HG02973 (cell line): ENCODE data around the gene ZFYVE26.
"Not testable (repeated sequence)": the region's sequence is repeated elsewhere in the genome, so short reads cannot be mapped to it uniquely, and the experiment has no call there.

Experiments
- ATAC-seq: cut with Tn5 transposase; IDR thresholded peaks from one replicate; pipeline ENCODE4 v1.9.1; 2021; ENCODE audit warnings: moderate library complexity; ENCODE audit not compliant: unreplicated experiment

ZFYVE26 gene

DNA sequence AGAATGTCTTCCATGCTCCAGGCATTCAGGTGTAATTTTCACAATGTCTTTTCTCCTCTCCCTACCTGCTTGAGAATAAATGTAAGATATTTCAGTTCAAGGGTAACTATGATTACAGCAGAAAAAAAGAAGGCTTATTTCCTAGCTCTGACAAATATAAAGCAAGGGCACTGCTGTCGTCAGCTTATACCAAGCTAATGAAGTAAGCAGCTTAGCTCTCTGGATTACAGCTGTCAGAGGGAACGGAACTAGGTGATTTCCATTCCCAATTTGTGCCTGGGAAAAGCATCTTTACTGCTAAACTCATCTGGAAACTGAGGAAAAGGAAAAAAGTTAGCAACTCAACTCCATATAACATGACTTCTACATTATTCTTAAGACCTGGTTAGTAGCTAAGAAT, 56.5 kb downstream of the ZFYVE26 start:
- no peak for ATAC-seq

DNA sequence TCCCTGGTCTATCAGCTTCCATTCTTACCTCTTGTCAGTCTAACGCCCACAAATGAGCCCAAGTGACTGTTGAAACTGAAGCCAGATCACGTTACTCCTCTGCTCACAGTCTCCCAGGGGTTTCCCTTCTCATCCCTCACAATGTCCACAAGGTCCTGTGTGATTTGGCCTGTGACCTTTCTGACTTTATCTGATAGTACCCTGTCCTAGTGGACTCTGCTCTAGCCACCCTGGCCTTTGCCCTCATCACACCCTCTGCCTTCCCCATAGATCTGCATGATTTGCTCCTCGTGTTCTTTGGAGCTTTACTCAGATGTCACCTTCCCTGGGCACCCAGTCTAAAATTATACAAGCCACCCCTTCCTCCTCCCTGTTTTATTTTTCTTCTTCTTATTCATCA, 59.2 kb downstream of the ZFYVE26 start:
- no peak for ATAC-seq

DNA sequence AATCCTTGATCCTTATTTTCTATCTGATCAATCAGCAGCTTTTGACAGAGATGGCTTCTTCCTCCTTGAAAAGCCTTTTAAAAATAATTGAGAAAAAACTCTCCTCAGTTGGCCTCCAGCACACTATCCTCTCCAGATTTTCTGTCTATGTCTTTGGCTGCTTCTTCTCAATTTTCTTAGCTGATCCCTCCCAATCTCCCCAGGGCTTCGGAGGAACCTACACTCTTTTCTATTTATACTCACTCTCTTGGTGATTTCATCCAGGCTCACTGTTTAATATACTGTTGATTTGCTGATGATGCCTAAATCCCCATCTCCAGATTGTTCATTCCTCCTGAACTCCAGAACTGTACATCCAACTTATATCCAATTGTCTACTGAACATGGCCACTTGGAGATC, 59.9 kb downstream of the ZFYVE26 start:
- ATAC-seq, result no peak

DNA sequence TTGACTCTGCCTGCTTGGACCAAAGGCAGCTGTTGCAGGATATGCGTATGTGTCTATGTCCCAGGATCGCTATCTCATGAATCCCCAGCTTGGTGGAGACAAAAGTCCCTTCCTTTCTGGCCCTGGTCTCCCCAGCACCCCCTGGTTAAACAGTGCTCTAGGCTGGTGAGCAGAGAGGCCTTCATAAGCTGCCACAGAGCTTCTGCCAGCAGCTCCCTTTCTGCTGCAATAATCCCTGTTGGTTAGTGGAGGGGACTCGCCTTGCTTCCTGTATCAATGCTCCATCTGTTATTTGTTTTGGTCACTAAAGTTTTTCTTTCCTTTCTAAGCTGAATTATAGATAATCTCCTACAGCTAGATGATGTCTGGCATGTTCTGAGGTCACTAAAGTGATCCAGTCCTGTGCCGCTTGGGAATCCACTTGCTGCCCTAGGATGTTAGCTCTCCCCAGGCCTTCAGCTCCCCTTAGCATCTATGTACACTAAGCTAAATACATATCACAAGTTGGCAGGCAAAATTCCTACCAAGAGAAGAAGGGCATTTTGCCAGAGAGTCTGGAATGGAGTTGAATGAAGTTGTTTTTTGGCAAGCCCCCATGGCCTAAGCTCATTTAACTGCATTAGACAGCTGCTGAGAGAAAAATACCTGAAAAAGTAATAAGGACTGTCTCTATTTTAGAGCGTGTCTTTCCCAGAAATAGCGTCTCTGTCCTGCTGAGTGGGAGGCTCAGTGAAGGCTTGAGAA, 66.9 kb downstream of the ZFYVE26 start:
- ATAC-seq, result no peak

DNA sequence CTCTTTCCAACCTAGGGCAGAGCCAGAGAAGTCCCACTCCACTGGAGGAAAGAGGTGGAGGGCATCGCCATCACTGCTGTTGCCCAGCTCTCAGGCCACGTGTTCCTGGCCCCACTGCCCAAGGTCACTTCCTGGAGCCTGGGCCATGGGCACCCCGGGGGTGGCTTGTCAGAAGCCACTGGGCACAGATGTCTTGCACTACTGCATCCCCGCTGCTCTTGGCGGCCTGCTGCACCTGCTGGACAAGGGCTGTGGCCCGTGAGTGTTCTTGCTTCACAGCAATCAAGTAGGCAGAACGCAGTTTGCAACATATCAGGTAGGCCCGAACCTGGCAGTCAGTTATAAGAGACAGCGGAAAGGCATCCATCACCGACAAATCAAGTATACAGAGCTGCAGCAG, 68.1 kb downstream of the ZFYVE26 start:
- ATAC-seq, result no peak

DNA sequence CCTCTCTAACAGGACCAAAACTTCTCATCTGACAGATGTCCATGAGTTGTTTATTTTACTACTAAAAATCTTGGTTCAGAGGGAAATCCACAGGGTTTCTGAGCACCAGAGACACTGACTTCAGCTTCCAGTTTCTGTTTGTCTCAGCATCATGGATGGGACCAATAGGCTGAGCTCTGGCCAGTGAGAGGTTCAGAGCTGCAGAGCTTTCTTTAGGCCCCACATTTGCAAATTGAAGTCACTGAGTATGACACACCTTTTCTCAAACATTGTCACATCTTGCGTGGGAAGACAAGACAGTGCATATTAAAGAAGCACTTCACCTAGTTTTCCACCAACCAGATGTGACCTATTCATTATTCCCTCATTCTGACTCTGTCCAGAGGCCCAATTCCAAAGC, 69.5 kb downstream of the ZFYVE26 start:
- no peak for ATAC-seq

DNA sequence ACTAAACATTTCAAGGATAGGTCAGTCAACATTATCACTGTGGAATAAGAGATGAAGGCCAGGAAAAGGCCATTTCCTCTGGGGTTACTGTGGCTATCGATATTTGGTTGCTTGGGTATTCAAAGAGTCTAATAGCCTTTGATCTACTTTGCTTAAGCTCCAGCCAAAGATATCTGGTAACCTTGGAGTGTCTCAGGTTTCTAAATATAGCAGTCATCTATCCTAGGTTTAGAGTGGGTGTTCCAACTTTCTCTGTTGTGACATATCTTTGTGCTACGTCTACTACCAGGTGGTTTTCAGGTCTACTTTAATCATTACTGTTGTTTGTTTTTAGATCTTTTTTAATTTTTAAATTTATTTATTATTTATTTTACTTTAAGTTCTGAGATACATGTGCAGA, 72.3 kb downstream of the ZFYVE26 start:
- ATAC-seq, result no peak

DNA sequence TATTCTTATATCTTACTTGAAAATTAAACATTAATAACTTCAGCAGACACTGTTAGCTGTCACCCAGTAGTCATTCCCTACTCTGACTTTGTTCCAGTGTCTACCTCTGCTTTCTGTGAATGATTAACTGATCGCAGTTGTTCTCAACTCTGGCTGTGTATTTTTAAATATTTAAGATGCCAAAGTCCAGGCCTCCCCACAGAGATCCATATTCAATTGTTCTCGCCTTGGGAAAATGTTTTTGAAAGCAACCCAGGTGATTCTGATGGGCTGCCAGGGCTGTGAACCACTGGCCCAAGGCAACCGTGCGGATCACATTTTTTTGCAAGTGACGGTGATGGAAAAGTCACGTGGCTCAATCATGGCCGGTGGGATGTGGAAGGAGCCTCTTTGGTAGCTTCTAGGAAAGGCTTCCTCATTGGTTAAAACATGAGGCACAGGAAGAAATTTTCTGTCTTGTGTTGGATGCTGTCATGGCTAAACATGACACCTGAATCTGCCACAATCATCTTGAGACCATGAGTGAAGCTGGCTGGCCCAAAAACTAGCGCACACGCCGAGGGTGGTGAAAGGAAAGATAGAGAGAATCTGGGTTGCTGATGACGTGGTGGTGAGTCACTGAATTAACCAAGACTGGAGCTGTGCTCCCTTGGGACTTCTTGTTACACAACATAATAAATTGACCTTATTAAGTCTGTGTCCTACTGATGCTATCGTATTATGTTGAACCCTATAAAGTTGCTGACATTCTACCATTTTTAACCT, 77.5 kb downstream of the ZFYVE26 start:
- ATAC-seq, result no peak

DNA sequence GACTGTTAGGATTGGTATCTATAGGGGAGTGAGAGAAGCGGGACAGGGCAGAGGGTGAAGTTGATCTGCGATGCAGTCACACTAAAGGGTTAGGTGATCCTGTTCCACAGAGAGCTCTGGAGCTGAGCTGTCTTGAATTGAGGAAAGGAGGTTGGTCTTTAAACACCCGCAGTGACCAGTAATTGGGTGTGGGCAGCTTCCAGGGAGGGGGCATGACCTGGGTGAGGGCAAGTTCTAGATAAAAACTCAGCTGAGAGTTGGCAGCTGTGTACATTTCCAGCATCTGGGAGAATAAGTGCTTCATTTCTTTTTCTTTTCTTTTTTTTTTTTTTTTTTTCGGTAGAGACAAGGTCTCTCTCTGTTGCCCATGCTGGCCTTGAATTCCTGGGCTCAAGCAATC, 79.6 kb downstream of the ZFYVE26 start:
- no peak for ATAC-seq

DNA sequence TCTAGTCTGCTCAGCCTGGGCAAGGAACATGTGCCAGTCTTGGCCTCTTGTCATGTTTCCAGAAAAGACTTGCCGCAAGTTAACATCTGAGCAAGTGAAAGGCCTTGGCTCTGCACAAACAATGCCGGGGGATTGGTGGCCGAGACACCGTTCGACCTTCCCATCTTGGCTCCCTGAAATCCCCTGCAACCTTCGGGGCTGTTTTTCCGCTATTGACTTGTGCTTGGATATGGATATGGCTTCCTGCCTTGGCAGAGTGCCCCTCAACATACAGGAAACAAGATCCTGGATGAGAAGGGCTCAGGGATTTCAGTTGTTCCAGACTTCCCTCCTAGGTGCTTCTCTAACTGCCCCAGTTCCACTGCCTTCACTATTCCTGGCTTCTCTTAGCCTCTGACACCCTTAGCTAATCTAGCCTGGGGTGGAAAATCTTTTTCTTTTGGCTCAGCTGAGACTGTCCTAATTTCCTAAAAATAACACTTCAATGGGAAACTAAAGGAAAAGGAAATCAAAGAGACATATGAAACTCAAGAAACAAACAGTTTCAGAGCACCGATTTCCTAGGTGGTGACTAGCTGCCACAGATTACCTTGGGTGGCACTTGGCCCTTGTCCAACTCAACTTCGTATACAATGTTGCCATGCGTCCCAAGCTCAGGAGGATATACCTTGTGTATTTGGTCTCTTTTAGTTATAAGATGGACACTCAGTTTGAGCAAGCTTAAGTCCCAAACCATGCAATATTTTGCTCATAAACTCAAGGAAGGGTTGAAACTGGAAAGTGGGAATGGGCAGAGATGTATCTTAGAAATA, 80.8 kb downstream of the ZFYVE26 start:
- no peak for ATAC-seq

DNA sequence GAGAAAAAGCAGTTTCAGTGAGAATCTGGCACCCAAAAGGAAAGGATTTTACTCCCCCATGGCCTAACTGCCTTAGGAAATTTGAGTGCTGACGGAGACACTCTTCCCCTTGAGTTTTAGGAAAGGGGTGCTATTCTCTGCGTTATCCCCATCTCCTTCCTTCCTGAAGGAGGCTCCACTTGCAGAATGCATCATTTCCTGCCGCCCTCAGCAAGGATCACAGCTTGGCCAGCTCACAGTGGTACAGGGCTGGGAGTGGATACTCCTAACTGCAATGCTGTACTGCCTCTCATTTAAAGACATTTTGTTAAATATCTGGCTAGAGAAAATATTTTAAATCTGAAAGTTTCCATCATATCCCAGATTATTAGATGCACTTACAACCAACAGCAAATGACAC, 81.7 kb downstream of the ZFYVE26 start:
- ATAC-seq, result no peak

DNA sequence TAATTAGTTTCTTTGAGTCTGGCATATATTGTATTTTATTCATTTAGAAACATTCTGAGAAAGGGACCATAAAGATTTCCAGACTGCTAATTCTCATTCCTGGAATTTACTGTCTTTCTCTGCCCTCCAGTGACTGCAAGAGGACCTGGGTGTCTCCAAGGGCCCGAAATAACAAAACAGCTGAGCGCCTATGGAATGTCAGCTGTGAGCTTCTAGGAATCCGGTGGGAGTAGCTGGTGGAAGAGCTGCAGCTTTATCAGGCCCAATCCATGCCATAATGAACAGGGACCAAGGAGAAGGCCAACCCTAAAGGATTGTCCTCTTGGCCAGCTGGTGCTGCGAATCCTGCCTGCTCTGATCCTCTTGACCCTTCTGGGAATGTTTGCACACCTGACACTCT, 82.8 kb downstream of the ZFYVE26 start:
- no peak for ATAC-seq

DNA sequence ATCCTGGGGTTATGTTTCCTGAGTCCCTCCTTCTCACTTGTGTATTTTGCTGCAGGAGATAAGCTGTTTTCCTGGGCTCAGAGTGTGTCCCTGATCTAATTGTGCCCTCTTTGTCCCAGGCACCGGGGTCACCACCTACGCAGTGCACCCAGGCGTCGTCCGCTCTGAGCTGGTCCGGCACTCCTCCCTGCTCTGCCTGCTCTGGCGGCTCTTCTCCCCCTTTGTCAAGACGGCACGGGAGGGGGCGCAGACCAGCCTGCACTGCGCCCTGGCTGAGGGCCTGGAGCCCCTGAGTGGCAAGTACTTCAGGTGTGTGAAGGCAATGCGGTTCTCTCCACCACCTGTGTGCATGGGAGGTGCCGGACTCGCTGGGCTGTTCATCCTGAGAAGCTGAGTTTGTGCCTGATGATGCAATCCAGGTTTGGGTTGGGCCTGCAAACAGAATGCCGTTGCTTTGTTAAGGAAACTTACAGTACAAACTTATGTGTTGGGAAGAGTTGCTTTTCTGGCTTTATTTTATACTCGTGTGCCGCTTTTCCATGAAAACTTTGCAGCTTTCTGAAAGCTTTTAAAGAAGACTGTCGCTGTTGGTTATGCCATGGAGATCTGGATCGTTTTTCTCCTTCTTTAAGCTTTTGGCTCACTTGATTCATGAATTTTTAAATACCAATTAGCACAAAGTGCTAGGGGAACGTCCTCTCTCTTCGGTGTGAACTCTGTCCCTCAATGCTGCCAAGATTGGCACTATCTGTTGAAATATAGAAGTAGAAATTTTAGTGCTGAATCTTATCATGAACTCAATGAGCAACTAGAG, 87.1 kb downstream of the ZFYVE26 start:
- no peak for ATAC-seq

DNA sequence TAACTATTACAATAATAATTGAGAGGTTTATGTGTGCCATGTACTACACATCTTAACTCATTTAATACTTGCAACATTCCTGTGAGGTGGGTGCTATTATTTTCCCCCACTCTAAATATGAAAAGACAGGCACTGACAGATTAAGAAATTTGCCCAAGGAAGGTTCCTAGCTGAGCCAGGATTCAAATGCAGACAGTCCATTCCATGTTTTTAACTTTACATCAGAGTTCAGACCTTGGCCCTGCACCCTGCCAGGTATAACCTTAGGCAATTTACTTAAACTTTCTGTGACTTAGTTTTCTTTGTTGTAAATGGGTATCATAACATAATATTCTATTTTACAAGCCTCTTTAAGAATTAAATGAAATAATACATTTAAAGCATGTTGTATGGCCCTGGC, 88.1 kb downstream of the ZFYVE26 start:
- ATAC-seq, result no peak

DNA sequence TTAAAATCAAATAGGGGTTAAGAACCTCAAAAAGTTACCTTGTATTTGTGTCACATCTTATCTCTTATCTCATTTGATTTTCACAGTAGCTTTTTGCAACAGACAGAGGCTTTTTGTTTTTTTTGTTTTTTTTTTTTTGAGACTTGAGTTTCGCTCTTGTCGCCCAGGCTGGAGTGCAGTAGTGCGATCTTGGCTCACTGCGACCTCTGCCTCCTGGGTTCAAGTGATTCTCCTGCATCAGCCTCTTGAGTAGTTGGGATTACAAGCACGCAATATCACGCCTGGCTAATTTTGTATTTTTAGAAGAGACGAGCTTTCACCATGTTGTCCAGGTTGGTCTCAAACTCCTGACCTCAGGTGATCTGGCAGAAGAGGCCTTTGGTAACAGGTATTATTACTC, 89.0 kb downstream of the ZFYVE26 start:
- no peak for ATAC-seq

DNA sequence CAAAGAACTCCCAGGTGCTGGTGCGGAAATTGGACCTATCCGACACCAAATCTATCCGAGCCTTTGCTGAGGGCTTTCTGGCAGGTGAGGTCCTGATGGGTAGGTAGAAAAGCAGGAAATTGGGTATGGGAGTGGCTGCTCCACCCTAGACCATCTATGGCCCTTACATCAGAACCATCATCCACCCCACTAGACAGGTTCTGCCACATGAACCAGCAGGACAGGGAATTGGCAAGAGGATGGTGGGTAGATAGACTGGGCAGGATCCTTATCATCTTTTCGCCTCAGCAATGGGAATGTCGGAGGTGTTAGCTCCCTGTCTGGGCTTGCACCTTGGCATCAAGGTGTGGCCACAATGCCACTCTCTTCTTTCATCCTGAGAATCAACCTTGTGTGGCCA, 91.2 kb downstream of the ZFYVE26 start:
- no peak for ATAC-seq

DNA sequence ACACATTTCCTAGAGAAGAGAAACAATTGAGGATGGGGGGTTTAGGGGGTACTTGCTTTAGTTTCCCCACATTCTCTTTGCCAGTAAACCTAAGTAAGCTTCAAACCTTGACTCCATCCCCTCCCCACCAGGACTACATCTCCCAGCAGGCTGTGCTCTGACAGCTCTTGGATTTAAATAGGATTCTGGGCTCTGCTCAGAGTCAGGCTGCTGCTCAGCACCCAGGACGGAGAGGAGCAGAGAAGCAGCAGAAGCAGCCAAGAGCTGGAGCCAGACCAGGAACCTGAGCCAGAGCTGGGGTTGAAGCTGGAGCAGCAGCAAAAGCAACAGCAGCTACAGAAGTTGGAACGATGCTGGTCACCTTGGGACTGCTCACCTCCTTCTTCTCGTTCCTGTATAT, 94.1 kb downstream of the ZFYVE26 start:
- no peak for ATAC-seq

DNA sequence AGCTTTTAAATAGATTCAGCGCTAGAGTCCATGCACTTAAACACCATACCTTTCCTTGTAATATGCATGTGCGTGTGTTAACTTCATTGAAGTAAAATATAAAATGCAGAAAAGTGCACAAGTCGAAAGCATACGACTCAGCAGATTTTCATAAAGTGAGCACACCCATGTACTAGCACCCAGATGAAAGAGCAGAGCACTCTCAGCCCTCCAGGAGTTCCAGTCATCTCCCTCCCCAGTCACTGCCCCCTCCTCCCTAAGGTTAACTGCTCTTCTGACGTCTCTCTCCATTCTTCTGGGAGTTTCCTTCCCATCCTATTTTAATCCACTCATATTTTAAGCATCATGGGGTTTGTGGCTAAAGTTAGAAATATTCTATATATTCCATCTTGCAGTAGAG, 94.5 kb downstream of the ZFYVE26 start:
- ATAC-seq, result no peak

DNA sequence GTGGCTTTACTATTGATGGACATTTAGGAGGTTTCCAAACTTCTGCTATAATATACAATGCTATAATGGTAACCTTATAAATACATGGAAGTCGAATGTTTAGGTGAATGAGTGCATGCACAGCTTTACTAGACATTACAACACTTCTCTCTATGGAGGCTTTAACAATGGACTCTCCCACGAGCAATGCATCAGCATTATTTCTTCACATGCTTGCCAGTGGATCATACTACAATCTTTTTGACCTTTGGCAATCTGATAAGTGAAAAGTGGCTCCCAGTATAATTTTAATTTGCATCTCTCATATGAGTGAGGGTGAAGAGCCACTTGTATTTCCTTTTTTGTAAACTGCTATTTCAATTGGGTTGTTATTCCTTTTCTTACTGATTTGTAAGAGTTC, 96.5 kb downstream of the ZFYVE26 start:
- ATAC-seq, result no peak

DNA sequence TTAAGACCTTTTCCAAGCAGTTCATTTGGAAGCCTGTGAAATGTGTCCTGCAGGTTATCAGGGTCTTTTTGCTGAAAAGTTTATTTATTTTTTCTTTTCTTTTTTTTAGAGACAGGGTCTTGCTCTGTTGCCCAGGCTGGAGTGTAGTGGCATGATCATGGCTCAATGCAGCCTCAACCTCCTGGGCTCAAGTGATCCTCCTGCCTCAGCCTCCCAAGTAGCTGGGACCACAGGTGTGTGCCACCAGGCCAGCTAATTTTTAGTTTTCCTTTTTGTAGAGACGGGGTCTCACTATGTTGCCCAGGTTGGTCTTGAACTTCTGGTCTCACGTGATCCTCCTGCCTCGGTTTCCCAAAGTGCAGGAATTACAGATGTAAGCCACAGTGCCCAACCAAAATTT, 97.0 kb downstream of the ZFYVE26 start:
- not testable (repeated sequence) for ATAC-seq

DNA sequence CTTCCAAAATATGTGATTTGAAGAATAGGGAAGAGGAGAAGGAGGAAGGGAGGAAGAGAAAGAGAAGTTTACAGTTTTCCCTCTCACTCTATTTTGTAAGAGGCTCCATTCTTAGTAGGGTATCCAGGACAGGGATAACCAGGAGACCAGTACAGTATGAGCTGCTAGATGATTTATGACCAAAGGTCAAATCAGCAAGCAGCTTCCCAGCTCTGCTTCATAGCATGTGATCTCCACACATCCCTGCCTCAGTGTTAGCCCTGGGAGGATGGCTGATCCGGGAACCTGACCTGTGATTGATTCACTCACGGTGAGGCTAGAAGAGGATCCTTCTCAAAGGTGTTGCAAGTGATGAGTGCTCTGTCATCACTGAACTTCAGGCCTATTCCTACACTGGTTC, 98.1 kb downstream of the ZFYVE26 start:
- ATAC-seq, result no peak
